Measurements from ENCODE around the gene RABGAP1L.
"Not testable (repeated sequence)": the region's sequence is repeated elsewhere in the genome, so short reads cannot be mapped to it uniquely, and the experiment has no call there.

Gene RABGAP1L

DNA sequence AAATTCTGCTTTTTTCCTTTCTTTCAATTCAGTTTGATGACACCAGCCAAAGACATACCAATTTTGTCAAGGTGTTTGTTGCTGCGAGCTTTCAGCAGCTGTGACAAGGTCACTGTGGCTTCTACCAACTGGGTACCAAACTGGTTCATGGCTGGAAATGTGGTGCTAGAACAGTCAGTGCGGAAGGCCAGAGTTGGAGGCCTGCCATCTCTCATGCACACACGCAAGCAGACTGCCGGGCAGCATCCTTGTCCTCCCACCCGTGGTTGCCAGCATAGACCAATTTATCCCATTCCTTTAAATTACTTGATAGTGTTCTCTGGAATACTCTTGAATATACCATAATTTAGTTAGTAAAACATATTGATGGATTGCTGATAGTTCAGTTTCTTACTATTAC is 208.6 kb downstream of the RABGAP1L start:
- DNase-seq (ENCODE audit: low spot score) = no peak

DNA sequence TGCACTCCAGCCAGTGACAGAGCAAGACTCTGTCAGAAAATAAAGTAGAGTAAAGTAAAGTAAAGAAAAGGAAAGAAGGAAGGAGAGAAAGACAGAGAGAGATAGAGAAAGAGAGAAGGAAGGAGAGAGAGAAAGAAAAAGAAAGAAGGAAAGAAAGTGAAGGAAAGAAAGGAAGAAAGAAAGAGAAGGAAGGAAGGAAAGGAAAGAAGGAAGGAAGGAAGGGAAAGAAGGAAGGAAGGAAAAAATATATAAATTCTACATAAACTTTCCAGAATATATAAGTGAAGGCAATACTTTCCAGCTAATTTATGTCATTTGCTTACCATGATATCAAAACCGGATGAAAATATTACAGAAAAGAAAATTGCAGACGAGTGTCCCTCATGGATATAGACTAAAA is 216.7 kb downstream of the RABGAP1L start:
- no peak for DNase-seq (ENCODE audit: low spot score)

DNA sequence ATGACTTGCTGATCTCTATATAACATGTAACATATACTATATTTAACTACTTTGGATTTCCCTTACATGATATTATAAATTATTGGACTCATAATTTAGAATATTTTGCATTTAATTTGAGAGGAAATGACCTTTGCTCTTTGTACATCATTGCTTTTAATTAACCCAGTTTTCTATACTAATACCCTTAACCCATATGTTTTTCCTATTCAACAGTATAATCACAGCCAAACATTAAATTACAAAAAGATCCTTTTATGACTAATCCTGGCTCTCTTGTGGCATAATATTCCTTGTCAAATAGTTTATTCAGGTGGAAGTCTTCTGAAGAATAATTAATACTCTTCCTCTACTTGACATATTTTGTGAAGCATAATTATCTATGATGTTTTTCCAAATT is 232.4 kb downstream of the RABGAP1L start:
- no peak for DNase-seq (ENCODE audit: low spot score)

DNA sequence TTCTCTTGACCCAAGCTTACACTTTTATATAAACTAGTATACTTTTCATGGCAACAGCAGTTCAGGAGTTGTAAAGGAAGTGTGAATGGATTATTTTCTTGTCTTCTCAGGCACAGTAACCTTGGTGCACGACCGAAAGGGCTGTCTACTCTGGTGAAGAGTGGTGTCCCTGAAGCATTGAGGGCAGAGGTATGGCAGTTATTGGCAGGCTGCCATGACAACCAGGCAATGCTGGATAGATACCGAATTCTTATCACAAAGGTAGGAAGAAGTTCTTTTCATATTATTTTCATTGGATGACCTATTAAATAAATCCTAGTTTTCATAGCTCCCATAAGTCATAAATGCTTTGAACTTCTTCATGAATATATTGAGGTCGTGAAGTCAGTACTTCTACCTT is 234.6 kb downstream of the RABGAP1L start:
- no peak for DNase-seq (ENCODE audit: low spot score)

DNA sequence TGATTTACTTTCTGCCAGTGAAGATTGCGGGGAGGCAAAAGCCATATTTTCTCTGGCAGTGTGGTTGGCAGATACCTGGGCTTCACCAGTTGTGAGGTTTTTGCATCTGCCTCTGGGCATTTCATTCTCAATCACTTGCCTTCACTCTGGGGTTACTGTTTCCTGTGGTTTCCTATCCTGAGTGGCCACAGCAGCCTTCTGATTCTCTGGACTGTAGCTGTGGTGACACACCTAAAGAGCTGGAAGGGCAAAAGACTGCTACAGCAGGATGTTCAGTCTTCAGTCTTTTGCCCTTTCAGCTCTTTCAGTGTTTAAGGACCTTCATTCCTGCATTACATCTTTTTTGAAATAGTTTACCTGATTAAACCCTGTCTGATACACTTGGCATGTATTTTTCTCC is 237.9 kb downstream of the RABGAP1L start:
- no peak for DNase-seq (ENCODE audit: low spot score)

DNA sequence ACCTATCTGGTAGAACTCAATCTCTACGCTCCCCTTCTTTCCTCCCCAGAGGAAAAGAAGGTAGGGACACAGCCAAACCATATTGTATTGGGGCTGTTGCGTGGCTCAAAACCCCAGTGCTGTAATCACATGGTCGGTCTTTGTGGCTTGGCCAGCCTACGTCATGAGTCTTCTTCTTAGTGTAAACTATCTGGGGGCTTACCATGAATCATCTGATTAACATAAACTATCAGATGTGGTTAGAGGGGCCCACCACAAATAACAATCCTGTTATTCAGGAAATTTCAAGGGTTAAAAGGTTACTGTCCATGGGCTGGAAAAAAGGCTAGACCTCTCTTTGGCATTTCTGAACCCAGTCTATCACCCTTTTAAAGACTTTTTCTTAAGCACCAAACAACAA is 238.9 kb downstream of the RABGAP1L start:
- DNase-seq (ENCODE audit: low spot score) = no peak

DNA sequence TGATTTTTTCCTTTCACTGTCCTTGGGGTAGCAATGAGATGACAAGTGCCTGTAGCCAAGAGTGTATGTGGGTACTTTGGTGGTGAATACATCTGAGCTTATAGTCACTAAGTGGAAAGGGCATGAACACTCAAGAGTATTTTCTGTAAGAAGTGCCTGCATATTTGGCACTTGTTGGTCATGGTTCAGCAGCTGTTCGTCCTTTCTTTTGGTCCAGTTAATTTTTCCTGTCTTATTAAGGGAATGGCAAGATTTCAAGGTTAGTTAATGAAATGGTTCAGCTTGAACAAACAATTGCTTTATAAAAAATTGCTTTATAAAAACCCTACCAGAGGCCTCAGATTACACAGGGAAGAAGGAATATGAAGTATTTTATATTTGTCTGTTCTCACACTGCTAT is 239.9 kb downstream of the RABGAP1L start:
- no peak for DNase-seq (ENCODE audit: low spot score)

DNA sequence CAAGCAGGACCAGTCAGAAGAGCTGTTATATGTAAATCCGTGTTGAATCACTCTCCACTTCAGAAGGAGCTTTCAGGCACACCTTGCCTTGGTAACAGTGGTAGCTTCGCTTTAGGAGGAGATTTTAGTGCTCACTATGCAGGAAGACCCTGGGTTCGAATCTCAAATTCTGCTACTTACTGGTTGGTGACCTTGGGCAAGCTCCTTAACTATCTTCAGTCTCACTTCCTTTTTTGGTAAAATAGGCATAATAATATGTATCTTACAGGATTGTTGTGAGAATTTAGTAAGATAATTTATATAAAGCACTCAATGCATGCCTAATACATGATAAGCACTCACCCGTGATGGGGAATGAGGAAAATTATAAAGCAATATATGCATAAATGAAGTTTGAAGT is 241.8 kb downstream of the RABGAP1L start:
- no peak for DNase-seq (ENCODE audit: low spot score)

DNA sequence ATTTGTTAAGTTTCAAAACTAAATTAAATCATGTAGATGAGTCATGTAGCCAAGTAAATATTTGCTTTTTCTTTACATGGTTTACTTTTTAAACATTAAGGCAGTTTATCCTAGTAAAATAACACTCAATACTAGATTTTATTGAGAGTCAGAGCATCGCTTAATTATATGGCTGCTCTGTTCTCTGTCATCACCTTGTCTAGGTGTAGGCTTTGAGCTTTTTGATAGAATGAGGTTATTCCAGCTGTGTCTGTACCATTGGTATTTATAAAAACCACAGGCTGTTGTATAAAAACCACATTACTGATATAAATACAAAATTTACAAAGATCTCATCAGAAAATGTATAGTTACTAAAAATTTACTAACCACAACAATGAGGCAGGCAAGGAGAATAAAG is 245.9 kb downstream of the RABGAP1L start:
- no peak for DNase-seq (ENCODE audit: low spot score)

DNA sequence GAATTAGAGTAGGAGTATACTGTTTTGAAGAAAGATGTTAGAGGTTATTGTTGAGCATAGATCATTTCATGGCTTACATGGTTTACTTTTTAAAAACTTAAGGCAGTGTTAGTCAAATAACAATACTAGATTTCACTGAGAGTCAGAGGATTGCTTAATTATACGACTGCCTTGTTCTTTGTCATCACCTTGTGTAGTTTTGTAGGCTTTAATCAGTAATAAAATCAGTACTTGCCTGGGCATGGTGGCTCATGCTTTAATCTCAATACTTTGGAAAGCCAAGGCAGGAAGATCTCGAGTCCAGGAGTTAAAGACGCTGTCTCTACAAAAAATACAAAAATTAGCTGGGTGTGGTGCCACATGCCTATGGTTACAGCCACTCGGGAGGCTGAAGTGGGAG is 247.1 kb downstream of the RABGAP1L start:
- no peak for DNase-seq (ENCODE audit: low spot score)

DNA sequence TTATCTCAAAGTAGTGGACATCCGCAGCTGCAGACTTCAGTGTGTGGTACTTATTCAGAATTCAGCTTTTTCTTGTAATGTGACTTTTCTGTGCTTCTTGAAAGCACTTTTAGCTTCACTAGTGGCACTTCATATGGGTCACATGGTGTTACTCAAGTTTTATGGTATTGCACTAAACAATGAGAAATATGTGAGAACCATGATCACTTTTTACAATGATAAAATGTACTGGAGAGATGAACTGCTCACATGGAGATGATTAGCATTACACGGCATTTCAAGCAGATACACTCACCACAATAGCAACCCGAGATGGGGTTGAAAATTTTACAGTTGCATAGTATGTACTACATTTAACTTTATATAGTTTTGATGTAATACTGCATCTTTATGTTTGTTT is 248.3 kb downstream of the RABGAP1L start:
- DNase-seq (ENCODE audit: low spot score) = no peak

DNA sequence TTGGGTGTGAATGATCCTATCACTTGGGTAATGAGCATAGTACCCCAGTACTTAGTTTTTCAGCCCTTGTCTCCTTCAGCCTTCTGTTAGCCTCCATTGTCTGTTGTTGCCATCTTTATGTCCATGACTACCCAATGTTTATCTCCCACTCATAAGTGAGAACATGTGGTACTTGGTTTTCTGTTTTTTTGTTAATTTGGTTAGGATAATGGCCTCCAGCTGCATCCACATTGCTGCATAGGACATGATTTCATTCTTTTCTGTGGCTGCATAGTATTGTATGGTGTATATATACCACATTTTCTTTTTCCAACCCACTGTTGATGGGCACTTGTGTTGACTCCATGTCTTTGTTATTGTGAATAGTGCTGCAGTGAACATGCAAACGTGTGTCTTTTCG is 248.8 kb downstream of the RABGAP1L start:
- DNase-seq (ENCODE audit: low spot score) = no peak

DNA sequence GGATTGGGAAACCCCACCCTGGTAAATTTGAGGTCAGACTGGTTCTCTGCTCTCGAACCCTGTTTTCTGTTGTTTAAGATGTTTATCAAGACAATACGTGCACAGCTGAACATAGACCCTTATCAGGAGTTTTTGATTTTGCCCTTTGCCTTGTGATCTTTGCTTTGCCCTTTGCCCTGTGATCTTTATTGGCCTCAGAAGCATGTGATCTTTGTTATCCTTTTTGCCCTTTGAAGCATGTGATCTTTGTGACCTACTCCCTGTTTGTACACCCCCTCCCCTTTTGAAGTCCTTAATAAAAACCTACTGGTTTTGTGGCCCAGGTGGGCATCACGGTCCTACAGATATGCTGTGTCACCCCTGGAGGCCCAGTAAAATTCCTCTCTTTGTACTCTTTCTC is 250.5 kb downstream of the RABGAP1L start:
- DNase-seq (ENCODE audit: low spot score) = not testable (repeated sequence)

DNA sequence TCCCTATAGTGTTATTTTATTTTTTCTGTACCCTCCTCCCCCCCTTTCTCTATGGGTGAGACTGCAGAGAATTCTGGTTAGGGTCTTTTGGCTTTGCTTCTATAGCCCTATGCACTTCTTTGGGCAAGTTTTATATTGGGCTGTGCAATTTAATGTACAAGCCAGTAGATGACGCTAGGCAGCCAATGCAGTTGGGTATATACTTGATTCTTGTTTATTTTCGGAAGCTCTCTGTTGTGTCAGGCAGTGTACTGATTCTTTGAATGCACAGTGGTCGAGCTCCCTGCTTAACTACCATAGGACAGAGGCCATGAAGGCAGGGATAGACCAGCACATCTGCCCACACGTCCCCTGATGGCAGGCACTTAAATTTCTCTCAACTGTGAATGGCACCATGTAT is 254.3 kb downstream of the RABGAP1L start:
- DNase-seq (ENCODE audit: low spot score) = no peak

DNA sequence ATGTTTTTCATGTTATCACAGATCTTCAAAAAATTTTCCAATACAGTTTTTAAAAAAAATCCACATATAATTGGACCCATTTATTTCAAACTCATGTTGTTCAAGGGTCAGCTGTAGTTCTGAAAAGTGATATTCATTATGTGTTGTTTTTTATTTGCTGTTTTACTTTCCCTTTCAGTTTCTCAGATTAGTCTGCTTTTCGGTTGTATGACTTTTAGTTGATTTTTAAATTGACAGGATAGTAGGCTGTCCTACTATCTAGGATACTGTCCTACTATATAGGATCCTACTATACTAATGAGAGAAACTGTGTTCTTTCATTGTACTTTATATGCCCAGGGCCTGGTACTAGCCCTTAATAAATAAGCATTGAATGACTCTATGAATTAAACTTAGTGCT is 254.9 kb downstream of the RABGAP1L start:
- DNase-seq (ENCODE audit: low spot score) = no peak

DNA sequence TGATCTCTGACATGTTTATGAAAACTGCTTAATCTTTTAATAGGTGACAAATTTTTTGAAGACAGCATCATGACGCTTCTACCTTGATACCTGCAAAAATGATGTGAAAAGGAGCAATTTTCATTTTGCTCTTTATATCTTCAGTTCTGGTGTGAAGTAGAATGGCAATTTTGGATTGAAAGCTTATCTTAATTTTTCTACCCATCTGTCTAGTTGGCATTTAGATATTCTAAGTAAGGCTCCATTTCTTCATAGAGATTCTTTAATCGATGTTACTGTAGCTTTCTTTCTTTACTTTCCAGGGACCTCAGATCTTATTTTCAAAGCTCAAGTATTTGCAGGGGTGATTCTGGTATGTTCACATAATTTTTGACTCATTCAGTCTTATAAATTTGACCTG is 256.2 kb downstream of the RABGAP1L start:
- no peak for DNase-seq (ENCODE audit: low spot score)

DNA sequence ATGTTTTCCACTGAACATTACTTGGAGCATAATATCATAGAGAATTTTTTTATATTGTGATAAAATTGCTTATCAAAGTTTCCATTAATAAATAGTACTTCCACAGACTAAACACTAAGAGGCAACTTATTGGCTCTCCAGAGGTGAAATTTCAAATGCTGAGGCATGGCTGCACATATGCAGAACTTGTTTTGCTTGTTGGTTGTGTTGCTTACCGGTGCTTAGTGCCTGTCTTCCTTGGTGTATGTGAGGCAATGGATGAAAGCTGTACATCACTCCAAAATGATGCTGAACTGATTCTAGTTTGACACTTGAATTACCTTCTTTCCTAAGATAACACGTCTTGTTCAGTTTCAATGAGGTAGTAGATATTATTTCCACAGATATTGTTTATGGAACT is 258.6 kb downstream of the RABGAP1L start:
- no peak for DNase-seq (ENCODE audit: low spot score)

DNA sequence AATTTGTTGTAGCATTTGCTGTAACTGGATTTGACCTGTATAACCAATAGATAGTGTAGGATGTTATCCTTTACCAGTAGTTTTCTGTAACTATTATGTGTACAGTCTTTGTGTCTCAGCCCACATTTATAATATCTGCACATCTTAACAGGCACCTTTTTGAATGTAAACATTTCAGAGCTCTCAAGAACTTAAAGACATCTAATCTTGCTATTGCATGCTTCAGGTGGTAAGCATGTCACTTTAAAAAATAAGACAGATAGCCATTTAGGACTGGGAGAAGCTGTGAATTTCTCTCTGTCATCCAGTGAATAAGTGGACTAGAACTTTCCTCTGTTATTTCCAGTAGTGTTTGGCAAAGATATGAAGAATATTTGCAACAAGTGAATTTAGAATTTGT is 265.8 kb downstream of the RABGAP1L start:
- no peak for DNase-seq (ENCODE audit: low spot score)

DNA sequence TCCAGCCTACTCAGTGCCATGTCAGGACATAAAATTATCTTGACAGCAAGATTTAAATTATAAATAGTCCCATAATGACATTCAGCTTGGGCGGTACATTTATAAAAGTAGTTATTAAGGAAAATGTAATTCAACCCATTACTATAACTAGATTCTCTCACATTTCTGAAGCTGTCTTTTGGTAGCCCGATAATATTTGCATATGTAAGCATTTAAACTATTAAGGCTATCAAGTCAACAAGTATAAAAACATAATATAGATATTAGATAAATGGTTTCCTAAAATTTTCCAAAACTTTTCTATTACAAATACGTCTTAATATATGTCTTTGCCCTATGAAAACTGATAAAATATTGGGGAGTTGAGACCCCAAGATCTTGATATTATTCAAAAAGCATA is 266.8 kb downstream of the RABGAP1L start:
- no peak for DNase-seq (ENCODE audit: low spot score)

DNA sequence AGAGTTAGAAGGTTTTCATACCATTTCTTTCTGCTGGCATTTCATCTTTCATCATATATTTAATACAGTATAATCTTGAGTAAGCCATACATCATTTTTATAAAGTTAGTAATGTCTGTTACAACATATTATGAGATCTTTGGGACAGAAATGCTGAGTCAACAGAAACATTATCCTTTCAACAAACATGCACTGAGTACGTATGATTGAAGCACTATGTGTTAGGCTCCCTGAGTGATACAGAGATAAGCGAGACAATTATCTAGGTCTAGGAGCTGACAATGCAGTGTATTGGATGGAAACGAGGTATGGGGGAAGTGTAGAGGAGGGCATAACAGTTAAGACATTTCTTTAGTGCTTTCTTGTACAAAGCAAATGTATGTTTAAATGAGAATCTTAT is 268.7 kb downstream of the RABGAP1L start:
- no peak for DNase-seq (ENCODE audit: low spot score)

DNA sequence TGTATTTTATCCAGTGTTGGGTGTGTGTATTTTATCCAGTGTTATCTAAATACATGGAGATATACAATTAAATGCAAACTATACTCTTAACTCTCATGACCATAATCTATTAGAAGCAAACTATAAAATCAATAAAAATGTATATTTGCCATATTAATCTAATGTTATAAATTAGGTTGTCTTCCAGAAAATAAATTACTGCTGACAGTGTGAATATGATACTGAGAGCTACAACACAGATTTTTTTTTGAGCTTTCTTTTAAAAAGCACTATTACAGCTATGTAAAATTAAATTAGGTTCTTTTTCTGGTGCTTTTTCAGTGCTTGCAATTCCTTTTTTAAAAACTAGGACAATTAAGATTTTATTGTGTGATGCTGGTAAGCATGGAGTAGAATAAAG is 269.4 kb downstream of the RABGAP1L start:
- DNase-seq (ENCODE audit: low spot score) = no peak

DNA sequence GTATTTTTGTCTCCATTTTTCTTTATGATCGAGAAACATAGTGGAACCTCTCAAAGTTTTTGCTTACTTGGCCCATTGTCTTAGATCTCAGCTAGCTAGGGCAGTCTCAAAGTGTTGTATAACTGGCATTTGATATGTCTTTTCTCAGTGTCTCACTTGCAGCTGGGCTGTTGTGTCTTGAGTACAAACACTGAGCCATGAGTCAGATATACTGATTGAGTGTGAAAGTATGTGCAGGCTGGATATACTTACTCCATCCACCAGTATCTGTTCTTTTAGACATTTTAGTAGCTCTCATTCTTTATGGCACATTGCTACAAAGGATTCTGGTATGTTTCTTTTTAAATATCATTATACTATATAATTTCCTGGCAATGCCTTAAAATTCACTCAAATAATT is 274.1 kb downstream of the RABGAP1L start:
- no peak for DNase-seq (ENCODE audit: low spot score)

DNA sequence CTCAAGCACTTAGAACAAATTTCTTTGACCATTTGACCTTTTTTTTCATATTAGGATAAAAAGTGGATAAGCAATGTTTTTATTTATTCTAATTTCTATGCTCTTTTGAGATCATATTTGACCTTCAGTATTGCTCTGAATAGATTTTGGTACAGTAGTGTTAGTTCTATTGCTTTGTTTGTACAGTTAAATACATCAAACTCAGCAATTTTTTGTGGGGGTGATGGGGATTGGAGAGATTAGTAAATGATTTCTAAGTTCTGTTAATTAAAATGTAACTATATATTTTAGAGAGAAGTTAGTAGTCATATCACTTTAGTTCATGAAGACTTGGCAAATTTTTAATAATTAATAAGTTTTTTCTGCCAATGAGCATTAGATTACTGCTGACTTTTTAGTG is 286.0 kb downstream of the RABGAP1L start:
- no peak for DNase-seq (ENCODE audit: low spot score)

DNA sequence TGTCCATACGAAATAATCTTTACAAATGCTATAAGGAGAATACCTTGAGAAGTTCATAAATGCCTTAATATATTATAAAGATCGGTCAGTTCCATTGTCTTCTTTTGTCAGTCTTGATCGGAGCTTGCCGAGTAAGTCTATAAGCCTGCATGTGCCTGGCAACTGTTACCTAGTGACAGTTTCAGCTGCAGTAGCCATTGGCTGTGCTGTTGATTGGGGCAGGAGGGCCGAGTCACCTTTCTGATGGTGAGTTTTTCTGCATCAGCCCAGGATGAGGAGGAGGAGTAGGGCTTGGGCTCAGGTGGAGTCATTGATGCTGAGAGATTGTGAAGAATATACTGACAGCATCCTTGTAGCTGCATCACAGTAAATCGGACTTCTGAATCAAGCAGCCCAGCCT is 286.5 kb downstream of the RABGAP1L start:
- no peak for DNase-seq (ENCODE audit: low spot score)

DNA sequence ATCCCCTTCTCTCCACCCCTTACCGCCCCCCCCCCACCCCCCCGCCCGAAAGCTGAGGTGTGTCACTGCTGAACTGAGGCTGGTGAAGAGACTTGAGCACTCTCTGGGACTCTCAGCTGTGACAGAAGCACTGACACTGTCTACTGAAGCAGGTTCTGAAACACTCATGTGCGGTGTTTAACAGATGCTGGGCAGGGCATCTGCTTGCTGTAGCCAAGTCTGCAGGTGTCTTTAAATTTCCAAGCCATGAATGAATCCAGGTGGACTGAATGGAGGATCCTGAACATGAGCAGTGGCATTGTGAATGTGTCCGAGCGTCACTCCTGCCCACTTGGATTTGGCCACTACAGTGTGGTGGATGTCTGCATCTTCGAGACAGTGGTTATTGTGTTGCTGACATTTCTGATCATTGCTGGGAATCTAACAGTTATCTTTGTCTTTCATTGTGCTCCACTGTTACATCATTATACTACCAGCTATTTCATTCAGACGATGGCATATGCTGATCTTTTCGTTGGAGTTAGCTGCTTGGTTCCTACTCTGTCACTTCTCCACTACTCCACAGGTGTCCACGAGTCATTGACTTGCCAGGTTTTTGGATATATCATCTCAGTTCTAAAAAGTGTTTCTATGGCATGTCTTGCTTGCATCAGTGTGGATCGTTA is 288.7 kb downstream of the RABGAP1L start, which contains the start of gene GPR52:
Gene GPR52, plus strand, starts transcription at position 99 of the 665 bp plus-strand sequence. Its CDS starts 148 bp downstream, at position 247.
- DNase-seq (ENCODE audit: low spot score) = no peak

Data from left forelimb (tissue), 1 donor.